GM12878 (cell line): Measurements from ENCODE around the gene ATF7. TPM values are rescaled to one million over a fixed set of nuclear protein-coding genes. Genes with fewer than 3 reads are reported as not detected.

Experiments used
- ATAC-seq: fragments of 200-7000 bp; cut with Tn5 transposase; 3 replicates; pipeline ENCODE4 v1.9.1; 2020; ENCODE audit warnings: mild to moderate bottlenecking, moderate library complexity
- BruUV-seq: library from RNA; stranded (reverse); fragments of 400-500 nt; replicated peaks from 2 replicates; lab custom pipeline; 2021; lab: Mats Ljungman, UMichigan
- CTCF ChIA-PET: fragments of 300-600 bp; sonication (Branson Sonifier 250); formaldehyde crosslinking; extraction: SDS; loops from one replicate; lab custom pipeline; 2021; ENCODE audit warnings: inconsistent platforms; lab: Yijun Ruan, JAX
- POLR2A ChIA-PET: fragments of 350-600 bp; formaldehyde crosslinking; extraction: SDS; loops from one replicate; lab custom pipeline; 2021; ENCODE audit warnings: inconsistent platforms; lab: Charles Lee
- RAD21 ChIA-PET: fragments of 300-600 bp; sonication (Branson Sonifier 250); formaldehyde crosslinking; loops from one replicate; lab custom pipeline; 2023; ENCODE audit warnings: antibody characterized with exemption; ENCODE audit not compliant: unreplicated experiment; lab: Charles Lee
- SMC1A ChIA-PET: fragments of 300-600 bp; sonication (Branson Sonifier 250); formaldehyde crosslinking; loops from one replicate; lab custom pipeline; 2023; ENCODE audit not compliant: unreplicated experiment, uncharacterized antibody; lab: Charles Lee
- DNase-seq: peaks from one replicate; pipeline ENCODE4 v3.0.0-alpha.2; 2011; ENCODE audit warnings: low read depth, low spot score
- FAIRE-seq: peaks from 3 replicates; lab custom pipeline; 2011; peaks lifted over from hg19 to GRCh38; lab: Jason Lieb, UNC
- H2AFZ ChIP-seq: 2 replicates; pipeline ENCODE4 v1.6.0; 2011; ENCODE audit warnings: low read depth, low read length, control low read depth; ENCODE audit not compliant: control insufficient read depth
- H3K27ac ChIP-seq: 2 replicates; pipeline ENCODE4 v1.5.1; 2011; ENCODE audit warnings: control low read depth; ENCODE audit not compliant: control insufficient read depth, insufficient read depth
- H3K27me3 ChIP-seq, 2 experiments: replicated peaks in 1 of 2; 2 replicates each; pipeline versions ENCODE4 v1.6.0 to v1.6.1; 2011; ENCODE audit warnings: low read length in 1 of 2; ENCODE audit not compliant: control insufficient read depth in 2 of 2, insufficient read depth in 2 of 2
- H3K36me3 ChIP-seq, 2 experiments: 2 replicates each; pipeline ENCODE4 v1.5.1; 2011; ENCODE audit warnings: low read length in 1 of 2; ENCODE audit not compliant: control insufficient read depth in 2 of 2, insufficient read depth in 2 of 2
- H3K4me1 ChIP-seq: 2 replicates; pipeline ENCODE4 v1.6.1; 2011; ENCODE audit warnings: mild to moderate bottlenecking, low read length, moderate library complexity, mixed read lengths; ENCODE audit not compliant: control insufficient read depth, insufficient read depth
- H3K4me2 ChIP-seq: 2 replicates; pipeline ENCODE4 v1.6.0; 2011; ENCODE audit warnings: control low read depth; ENCODE audit not compliant: control insufficient read depth, insufficient read depth
- H3K4me3 ChIP-seq: fragments of 200-600 bp; sonication (generic); 2 replicates; pipeline ENCODE4 v1.5.1; 2016
- H3K79me2 ChIP-seq: 2 replicates; pipeline ENCODE4 v1.6.0; 2011; ENCODE audit warnings: low read length; ENCODE audit not compliant: control insufficient read depth, insufficient read depth
- H3K9ac ChIP-seq: 2 replicates; pipeline ENCODE4 v1.8.0; 2011; ENCODE audit warnings: low read length, control low read depth, mixed read lengths; ENCODE audit not compliant: control insufficient read depth, insufficient read depth
- H3K9me3 ChIP-seq: replicated peaks from 3 replicates; pipeline ENCODE4 v1.5.1; 2011; ENCODE audit warnings: mild to moderate bottlenecking, low read length; ENCODE audit not compliant: control insufficient read depth, insufficient read depth
- H4K20me1 ChIP-seq: 2 replicates; pipeline ENCODE4 v1.6.0; 2011; ENCODE audit not compliant: control insufficient read depth, insufficient read depth
- BHLHE40 ChIP-seq, 2 experiments: fragments of 450-650 bp in 1 of 2; IDR thresholded peaks; 2 replicates each; pipeline ENCODE4 v1.6.1; 2011 to 2017; ENCODE audit warnings: low read depth in 2 of 2, borderline replicate concordance in 1 of 2, improper control_type of control experiment in 1 of 2, low read length in 1 of 2, mild to moderate bottlenecking in 1 of 2
- GABPA ChIP-seq: IDR thresholded peaks from 2 replicates; pipeline ENCODE4 v1.6.1; 2014; ENCODE audit warnings: antibody characterized with exemption, low read depth, mild to moderate bottlenecking, inconsistent platforms
- IKZF1 ChIP-seq: fragments of 450-650 bp; conservative IDR thresholded peaks from 2 replicates; pipeline ENCODE4 v1.6.1; 2017; ENCODE audit warnings: antibody characterized with exemption, mild to moderate bottlenecking
- JUND ChIP-seq: IDR thresholded peaks from 2 replicates; pipeline ENCODE4 v1.6.1; 2012; ENCODE audit warnings: low read depth, mild to moderate bottlenecking, low read length, improper control_type of control experiment, moderate library complexity
- MYB ChIP-seq: fragments of 150-350 bp; IDR thresholded peaks from 2 replicates; pipeline ENCODE4 v1.6.1; 2014; ENCODE audit warnings: mild to moderate bottlenecking, low read depth, low read length, borderline replicate concordance
- POLR2A ChIP-seq: IDR thresholded peaks from 2 replicates; pipeline ENCODE4 v1.6.1; 2011; ENCODE audit warnings: low read depth, mild to moderate bottlenecking, low read length
- TAF1 ChIP-seq: IDR thresholded peaks from 2 replicates; pipeline ENCODE4 v1.6.1; 2011; ENCODE audit warnings: mild to moderate bottlenecking, low read depth, low read length, borderline replicate concordance
- TCF3 ChIP-seq: IDR thresholded peaks from 2 replicates; pipeline ENCODE4 v1.6.1; 2012; ENCODE audit warnings: low read depth, mild to moderate bottlenecking, low read length, borderline replicate concordance; ENCODE audit not compliant: insufficient read depth
- WGBS: methylation state at CpG from one replicate; pipeline ENCODE4 v1.1.6; 2016; ENCODE audit warnings: low lambda C conversion rate; ENCODE audit not compliant: insufficient replicate concordance, insufficient coverage; ENCODE audit errors: missing lambda C conversion rate; 5-methylcytosine and 5-hydroxymethylcytosine counted together
- in situ Hi-C: fragments of 300-500 bp; cut with MboI; formaldehyde crosslinking; loops from 9 replicates; pipeline ENCODE4 v1.14.3; 2018; ENCODE audit warnings: mixed read lengths
- intact Hi-C: fragments of 100-400 bp; cut with micrococcal nuclease; formaldehyde crosslinking; loops from one replicate; pipeline ENCODE4 v1.14.2; 2022; ENCODE audit not compliant: unreplicated experiment
- polyA plus RNA-seq, 11 experiments: library from polyadenylated mRNA; depleted of rRNA in 4 of 11; unstranded in 6 of 11; stranded (reverse) in 5 of 11; fragments of >200 nt; fragmentation: Nextera tagmentation in 4 of 11; fragmentation: Illumina TruSeq in 1 of 11; extraction: Ambion mirVana in 4 of 11; extraction: Trizol in 1 of 11; gene quantifications; 1 replicate in 1 of 11; 2 replicates in 10 of 11; pipeline versions ENCODE4 v1.2.1 to v1.2.3, GENCODE V29; 2011 to 2016; ENCODE audit warnings: inconsistent platforms in 2 of 11, missing spikeins in 2 of 11, low read depth in 1 of 11
- total RNA-seq, 4 experiments: library from RNA; depleted of rRNA in 3 of 4; stranded (reverse); fragments of >200 nt in 3 of 4; fragmentation: Illumina TruSeq in 1 of 4; extraction: Trizol in 1 of 4; gene quantifications; 2 replicates each; pipeline versions ENCODE4 v1.2.1 to v1.2.3, GENCODE V29; 2013 to 2021
- TF ChIP-seq, protein P1 (sequence below): IDR thresholded peaks from 2 replicates; pipeline ENCODE4 v1.6.1; 2012; ENCODE audit warnings: low read depth, low read length, improper control_type of control experiment
- TF ChIP-seq, protein P2 (sequence below): fragments of 450-650 bp; IDR thresholded peaks from 2 replicates; pipeline ENCODE4 v1.6.1; 2017; ENCODE audit warnings: mild to moderate bottlenecking, low read depth, inconsistent platforms; ENCODE audit not compliant: poor library complexity, severe bottlenecking
- TF ChIP-seq, protein P3 (sequence below): fragments of 450-650 bp; IDR thresholded peaks from 2 replicates; pipeline ENCODE4 v1.6.1; 2017; ENCODE audit warnings: mild to moderate bottlenecking

Gene ATF7
- total and polyA plus RNA-seq, 10 of the 15 experiments (the other 5 are each of a cell fraction or from before 2014, with no cell fraction given), result 9.1 to 30.7 (median 21.8) TPM

DNA sequence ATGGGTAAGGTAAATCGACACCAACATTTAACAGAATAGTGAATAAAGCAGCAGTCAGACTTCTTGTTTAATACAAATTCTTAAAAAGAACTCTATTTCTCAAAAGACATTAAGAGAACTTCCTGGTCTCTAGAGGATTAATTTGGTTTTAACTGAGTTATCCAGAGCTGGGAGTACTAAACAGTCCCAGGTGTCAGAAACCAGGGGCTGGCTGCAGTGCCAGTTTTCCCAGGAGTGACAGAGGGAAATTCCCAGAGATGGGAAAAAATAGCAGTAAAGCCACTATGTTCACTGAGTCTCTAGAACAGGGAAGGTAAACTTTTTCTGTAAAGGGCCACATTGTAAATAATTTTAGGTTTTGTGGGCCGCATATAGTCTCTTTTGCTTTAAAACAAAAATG, 40.9 kb upstream of the ATF7 start:
- intact Hi-C loops (no loop called here), in situ Hi-C loops (no loop called here)
- BruUV-seq, result no TSS peak
- RAD21 ChIA-PET, result no interaction called here
- H3K4me3 ChIP-seq, result no peak overlapping the region
- DNase-seq (no peak), FAIRE-seq (no peak), ATAC-seq (no peak)
- no peak overlapping the region for H2AFZ ChIP-seq
- no peak overlapping the region for H3K9ac ChIP-seq
- no peaks in the 10 kb centered on the region for H3K9me3 ChIP-seq
- no peaks in the 10 kb centered on the region for H3K4me1 ChIP-seq
- CTCF ChIA-PET, result interaction anchor here (0.8 to 1.6 kb wide), 2 partner anchors 8 to 9 kb away, joined by 3 to 6 read pairs; partner anchors contain the start of gene ATP5MC2
- H3K27ac ChIP-seq, result no peak overlapping the region
- H3K4me2 ChIP-seq, result no peak overlapping the region
- POLR2A ChIA-PET, result no interaction called here
- no peaks in the 10 kb centered on the region for H3K27me3 ChIP-seq
- 100% methylated on average over 2 of the region's 2 CpGs for WGBS
- SMC1A ChIA-PET, result interaction anchor here (1.3 to 1.4 kb wide), 2 partner anchors 8 to 9 kb away, joined by 3 read pairs; no protein-coding TSS in a partner anchor
- no peaks in the 10 kb centered on the region; the same call in 1 of the 2 replicates for H3K79me2 ChIP-seq
- peaks cover 7 to 28% of the 10 kb centered on the region in 2 experiments for H3K36me3 ChIP-seq
- H4K20me1 ChIP-seq, result no peaks in the 10 kb centered on the region
- TF ChIP-seq IKZF1 (no peak), TCF3 (no peak), TAF1 (no peak)
- TF ChIP-seq, protein P1, sequence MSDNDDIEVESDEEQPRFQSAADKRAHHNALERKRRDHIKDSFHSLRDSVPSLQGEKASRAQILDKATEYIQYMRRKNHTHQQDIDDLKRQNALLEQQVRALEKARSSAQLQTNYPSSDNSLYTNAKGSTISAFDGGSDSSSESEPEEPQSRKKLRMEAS, result no peak

DNA sequence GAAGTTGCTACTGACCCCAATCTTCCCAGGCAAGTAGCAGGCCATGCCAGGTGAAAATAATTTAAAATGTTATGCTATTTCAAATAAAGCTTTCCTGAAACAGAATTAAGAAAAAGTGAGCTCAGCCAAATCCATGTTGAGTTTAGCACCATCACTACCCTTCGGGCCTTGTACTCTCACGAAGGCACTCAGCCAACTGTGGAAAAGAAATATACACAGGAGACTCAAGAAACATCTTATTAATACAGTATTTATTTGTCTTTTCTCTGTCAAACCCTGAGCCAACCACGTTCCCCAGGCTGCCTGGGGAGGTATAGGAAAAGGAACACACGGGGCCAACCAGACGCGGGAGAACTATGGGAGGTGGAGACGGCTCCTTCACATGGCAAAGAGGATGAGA, 38.8 kb upstream of the ATF7 start:
- H3K9ac ChIP-seq, result no peak overlapping the region
- H3K4me3 ChIP-seq, result no peak overlapping the region
- H3K27ac ChIP-seq, result no peak overlapping the region
- WGBS, result 98% methylated on average over 7 of the region's 7 CpGs
- ChIA-PET CTCF (interaction anchor here (0.6 kb wide), 1 partner anchor 812 kb away, joined by 3 read pairs; no protein-coding TSS in a partner anchor), SMC1A (interaction anchor here (1.9 kb wide), 1 partner anchor 122 kb away, joined by 6 read pairs; no protein-coding TSS in a partner anchor), RAD21 (no interaction called here), POLR2A (no interaction called here)
- DNase-seq, result no peak
- H3K9me3 ChIP-seq, result no peaks in the 10 kb centered on the region
- H3K4me2 ChIP-seq, result no peak overlapping the region
- no peak for TF ChIP-seq GABPA
- TF ChIP-seq, protein P2, sequence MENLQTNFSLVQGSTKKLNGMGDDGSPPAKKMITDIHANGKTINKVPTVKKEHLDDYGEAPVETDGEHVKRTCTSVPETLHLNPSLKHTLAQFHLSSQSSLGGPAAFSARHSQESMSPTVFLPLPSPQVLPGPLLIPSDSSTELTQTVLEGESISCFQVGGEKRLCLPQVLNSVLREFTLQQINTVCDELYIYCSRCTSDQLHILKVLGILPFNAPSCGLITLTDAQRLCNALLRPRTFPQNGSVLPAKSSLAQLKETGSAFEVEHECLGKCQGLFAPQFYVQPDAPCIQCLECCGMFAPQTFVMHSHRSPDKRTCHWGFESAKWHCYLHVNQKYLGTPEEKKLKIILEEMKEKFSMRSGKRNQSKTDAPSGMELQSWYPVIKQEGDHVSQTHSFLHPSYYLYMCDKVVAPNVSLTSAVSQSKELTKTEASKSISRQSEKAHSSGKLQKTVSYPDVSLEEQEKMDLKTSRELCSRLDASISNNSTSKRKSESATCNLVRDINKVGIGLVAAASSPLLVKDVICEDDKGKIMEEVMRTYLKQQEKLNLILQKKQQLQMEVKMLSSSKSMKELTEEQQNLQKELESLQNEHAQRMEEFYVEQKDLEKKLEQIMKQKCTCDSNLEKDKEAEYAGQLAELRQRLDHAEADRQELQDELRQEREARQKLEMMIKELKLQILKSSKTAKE, result no peak
- TF ChIP-seq JUND, result no peak
- TF ChIP-seq, protein P3, sequence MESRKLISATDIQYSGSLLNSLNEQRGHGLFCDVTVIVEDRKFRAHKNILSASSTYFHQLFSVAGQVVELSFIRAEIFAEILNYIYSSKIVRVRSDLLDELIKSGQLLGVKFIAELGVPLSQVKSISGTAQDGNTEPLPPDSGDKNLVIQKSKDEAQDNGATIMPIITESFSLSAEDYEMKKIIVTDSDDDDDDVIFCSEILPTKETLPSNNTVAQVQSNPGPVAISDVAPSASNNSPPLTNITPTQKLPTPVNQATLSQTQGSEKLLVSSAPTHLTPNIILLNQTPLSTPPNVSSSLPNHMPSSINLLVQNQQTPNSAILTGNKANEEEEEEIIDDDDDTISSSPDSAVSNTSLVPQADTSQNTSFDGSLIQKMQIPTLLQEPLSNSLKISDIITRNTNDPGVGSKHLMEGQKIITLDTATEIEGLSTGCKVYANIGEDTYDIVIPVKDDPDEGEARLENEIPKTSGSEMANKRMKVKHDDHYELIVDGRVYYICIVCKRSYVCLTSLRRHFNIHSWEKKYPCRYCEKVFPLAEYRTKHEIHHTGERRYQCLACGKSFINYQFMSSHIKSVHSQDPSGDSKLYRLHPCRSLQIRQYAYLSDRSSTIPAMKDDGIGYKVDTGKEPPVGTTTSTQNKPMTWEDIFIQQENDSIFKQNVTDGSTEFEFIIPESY, result no peak
- TF ChIP-seq MYB, result no peak
- no peak for TF ChIP-seq BHLHE40 (IDR thresholded peaks at IDR 0.05; ENCODE audit: borderline replicate concordance in 1 of 2, low read depth in 2 of 2, low read length in 1 of 2)
- no peak for TF ChIP-seq POLR2A
- peaks cover 2% of the 10 kb centered on the region for H3K4me1 ChIP-seq
- H3K79me2 ChIP-seq, result no peaks in the 10 kb centered on the region
- FAIRE-seq, result no peak
- BruUV-seq, result no TSS peak
- no peak for ATAC-seq
- H2AFZ ChIP-seq, result no peak overlapping the region
- no peaks in the 10 kb centered on the region for H4K20me1 ChIP-seq
- no peaks in the 10 kb centered on the region for H3K27me3 ChIP-seq
- intact Hi-C loops, result no loop called here
- H3K36me3 ChIP-seq, result peaks cover 7 to 23% of the 10 kb centered on the region in 2 experiments
- in situ Hi-C loops, result no loop called here
